ENCODE measurements around the gene NCOA6.

The NCOA6 gene

GRCh38 chr20:34703424-34704176 lies 121.9 kb downstream of the NCOA6 start:
- no peak for DNase-seq

GRCh38 chr20:34703061-34703423 lies 122.4 kb downstream of the NCOA6 start:
- no peak for DNase-seq

GRCh38 chr20:34701405-34702085 lies 123.9 kb downstream of the NCOA6 start:
- DNase-seq = no peak

- no peak for DNase-seq
These were observed 132.0 kb downstream of the NCOA6 start for GRCh38 chr20:34693414-34693813.

- no peak for DNase-seq
These were observed 133.6 kb downstream of the NCOA6 start for GRCh38 chr20:34691838-34692237.

- no peak for DNase-seq
These were observed 136.0 kb downstream of the NCOA6 start for GRCh38 chr20:34689486-34689885.

- no peak for DNase-seq
These were observed 141.8 kb downstream of the NCOA6 start for GRCh38 chr20:34683667-34684066.

- DNase-seq = no peak
These were observed 144.8 kb downstream of the NCOA6 start for GRCh38 chr20:34680586-34681175.

GRCh38 chr20:34676642-34677373 lies 148.6 kb downstream of the NCOA6 start, which contains the start of gene PIGU:
TSS of gene PIGU (minus strand) at chr20:34677092. CDS start at chr20:34677085, 7 bp downstream.
- peak; percentile 93 to 95 for DNase-seq

- no peak for DNase-seq
These were observed 149.3 kb downstream of the NCOA6 start for GRCh38 chr20:34675993-34676641.

- no peak for DNase-seq
These were observed 149.9 kb downstream of the NCOA6 start for GRCh38 chr20:34675561-34675960.

- no peak for DNase-seq
These were observed 152.0 kb downstream of the NCOA6 start for GRCh38 chr20:34673412-34673811.

- DNase-seq = no peak
These were observed 156.4 kb downstream of the NCOA6 start for GRCh38 chr20:34669094-34669493.

Measured in activated CD4-positive, alpha-beta T cell treated with anti-CD3 and anti-CD28 coated beads, Interleukin-2, amount 50 U/mL, for 4 hours (primary cell).